Measurements from ENCODE around the gene RND3.

Gene RND3

GRCh38 chr2:150491943-150492342 lies 4.5 kb upstream of the RND3 start:
- no peak for DNase-seq

GRCh38 chr2:150491430-150491829 lies 4.0 kb upstream of the RND3 start:
- no peak for DNase-seq

DNA sequence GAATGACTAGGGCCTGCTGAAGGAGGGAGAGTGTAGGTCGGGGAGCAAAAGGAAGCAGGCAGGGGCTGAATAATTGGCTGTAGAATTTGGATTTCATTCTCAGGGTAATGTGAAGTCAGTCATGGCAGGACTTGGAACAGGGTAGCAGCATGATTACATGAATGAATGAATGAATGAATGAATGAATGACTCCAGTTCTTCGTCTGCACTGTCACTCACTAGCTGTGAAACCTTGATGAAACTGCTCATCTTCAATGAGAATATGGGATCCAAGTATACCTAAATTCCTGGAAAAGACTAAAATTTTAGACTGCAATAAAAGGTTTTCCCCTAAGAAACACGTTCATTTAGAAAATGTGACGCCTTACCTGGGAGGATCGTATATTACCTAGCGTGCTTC lies 3.0 kb upstream of the RND3 start:
- DNase-seq, result no peak

DNA sequence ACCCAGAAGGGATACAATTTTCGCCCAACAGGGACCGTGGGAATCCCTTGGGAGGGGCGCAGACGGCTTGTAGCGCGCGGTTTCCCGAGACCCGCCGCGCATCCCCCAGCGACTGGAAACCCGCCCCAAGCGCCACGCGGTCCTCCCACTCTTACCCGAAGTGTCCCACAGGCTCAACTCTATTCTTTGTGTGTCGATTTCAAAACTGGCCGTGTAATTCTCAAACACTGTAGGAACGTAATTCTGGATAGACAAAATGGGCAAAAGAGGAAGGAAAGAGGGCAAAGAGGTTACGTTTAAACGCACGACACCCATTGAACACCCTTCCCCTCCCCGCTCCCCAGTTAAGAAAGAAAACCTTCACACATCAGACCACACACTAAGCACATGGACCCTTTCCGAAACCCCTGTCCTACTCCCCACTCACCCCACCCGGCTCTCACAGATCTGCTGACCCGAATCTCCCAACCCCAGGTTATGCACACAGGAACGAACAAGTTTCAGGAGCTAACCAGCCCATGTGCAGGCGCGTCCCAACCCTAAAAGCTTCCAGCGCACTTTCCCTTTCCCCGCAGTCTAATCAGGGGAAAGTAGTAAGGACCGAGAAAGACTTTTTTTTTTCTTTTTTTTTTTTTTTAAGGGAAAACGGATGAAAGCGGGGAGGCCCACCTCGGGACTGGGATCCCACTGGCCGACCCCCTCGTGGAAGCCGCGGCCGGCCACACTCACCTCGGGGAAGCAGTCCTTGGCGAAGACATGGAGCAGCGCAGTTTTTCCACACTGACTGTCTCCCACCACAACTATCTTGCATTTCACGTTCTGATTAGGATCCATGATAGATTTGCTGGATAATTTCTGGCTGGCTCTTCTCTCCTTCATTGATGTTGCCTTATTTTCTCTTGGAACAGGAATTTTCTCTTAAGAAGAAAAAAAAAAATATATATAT lies 655 bp downstream of the RND3 start:
- DNase-seq, result no peak

DNA sequence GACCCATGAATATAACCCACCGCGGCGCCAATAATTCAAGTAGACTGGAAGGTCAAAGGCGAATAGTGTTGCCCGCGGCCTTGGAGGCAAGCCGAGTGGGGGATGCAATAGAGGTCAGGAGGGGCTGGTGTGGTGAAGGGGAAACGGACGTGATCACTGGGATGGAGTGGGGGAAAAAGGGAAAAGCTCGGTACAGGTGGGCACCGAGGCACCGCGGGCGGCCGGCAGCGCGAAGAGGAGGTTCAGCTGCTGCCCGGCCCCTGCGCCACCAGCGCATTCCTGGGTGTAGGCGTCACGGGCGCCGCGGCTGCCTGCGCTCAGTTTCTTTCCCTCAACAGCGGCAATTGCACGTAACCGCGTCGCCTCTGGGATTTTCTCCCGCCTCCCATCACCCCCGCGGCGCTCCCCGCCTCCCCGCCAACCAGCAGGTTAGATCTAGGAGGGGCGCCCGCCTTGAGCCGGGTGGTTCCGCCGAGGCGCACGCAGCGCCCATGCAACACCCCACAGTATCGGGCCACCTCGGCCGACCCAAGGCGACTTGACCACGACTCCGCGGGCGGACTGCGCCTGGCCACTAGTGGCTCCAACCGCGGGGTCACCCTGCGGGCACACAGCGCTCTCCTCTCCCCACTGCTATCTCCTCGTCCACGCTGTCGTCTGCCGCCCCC lies 1.5 kb downstream of the RND3 start:
- peak; percentile 48 for DNase-seq

DNA sequence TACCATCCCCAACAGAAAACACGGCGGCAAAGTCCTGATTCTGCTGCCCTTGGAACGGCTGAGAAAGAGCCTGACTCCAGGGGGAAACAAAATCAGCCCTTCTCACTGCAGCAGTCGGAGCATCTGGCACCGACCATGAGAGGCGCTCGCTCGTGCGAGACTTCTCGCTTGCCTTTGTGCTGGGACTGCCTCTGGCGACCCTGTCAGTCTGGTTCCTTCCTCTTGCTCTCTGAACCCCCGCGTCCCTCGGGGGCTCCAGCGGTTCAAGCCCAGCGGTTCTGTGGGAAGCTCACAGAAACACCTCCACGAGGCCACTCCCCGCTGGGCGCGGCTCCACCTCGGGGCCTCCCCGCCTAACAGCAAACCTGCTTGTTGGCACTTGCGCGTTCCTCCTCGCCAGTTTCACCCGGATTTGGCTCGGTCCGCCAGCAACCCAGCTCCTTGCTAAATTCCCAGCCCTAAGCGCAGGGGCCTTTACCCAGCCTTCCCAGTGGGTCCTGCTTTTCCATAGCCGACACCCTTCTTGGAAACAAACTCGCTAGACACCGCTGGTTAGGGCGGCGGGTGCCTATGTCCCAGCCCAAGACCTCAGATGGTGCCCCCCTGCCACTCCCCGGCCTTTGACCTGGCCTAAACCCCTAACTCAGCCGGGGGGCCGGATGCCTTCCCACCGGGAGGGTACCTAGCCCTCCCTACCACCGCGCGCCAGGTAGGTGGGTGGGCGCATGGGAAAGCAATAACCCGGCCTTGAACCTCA lies 2.2 kb downstream of the RND3 start:
- peak; percentile 50 for DNase-seq

- DNase-seq, result no peak
Observed at GRCh38 chr2:150484461-150485021, 2.9 kb downstream of the RND3 start.

GRCh38 chr2:150484006-150484405 lies 3.5 kb downstream of the RND3 start:
- no peak for DNase-seq

- no peak for DNase-seq
Observed at GRCh38 chr2:150483532-150483931, 3.9 kb downstream of the RND3 start.

DNA sequence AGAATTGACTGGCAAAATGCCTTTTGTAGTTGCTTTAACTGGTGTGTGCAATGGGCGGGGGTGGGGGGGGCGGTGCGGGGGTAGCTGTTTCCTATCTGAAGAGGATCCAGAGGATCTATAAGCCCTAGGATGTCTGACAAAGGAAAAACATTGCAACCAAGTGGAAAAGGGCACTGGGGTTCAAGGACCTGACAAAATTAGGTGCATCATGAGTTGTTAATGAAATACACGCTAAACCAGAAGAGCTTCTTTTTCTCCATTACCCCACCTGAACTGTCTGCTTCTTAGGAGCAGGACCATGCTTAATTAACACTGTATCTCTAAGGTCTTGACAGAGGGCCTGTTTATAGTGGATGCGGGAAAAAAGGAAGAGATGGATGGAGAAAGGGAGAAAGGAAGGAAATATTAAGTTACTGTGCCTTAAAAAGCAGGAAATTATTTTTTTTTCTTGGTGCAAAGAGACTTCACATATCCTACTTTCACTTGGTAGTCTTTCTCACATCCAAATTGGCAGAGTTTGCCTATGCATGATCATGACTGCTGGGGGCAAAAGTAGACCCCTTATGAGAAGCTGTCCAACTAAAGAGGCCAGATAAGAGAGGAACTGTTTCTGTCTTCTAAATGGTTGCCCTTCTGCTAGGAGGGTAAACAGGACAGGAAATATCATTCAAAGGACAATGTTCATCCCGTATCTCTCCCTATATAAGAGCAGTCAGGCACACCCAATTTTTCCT lies 4.6 kb downstream of the RND3 start:
- DNase-seq, result no peak

GRCh38 chr2:150482111-150482510 lies 5.4 kb downstream of the RND3 start:
- DNase-seq, result no peak

GRCh38 chr2:150480971-150481830 lies 6.3 kb downstream of the RND3 start:
- DNase-seq, result no peak

DNA sequence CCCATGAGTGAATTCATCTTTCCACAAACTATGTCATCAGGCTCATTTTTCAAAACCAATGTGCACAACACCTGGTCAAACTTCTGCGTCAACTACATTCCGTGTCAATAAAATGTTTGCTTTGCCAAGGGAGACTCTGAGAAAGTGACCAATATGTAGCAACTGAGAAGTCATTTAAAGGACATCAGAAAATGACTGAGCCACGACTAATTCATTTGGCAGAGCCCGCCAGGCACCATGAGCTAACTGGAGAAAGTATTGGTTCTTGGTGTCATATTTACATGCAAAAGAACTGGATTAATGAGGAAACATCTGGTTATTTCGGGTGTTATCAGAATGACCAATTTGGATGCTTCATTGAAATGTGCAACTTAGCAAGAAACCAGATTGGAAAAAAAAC lies 7.2 kb downstream of the RND3 start:
- DNase-seq, result no peak

DNA sequence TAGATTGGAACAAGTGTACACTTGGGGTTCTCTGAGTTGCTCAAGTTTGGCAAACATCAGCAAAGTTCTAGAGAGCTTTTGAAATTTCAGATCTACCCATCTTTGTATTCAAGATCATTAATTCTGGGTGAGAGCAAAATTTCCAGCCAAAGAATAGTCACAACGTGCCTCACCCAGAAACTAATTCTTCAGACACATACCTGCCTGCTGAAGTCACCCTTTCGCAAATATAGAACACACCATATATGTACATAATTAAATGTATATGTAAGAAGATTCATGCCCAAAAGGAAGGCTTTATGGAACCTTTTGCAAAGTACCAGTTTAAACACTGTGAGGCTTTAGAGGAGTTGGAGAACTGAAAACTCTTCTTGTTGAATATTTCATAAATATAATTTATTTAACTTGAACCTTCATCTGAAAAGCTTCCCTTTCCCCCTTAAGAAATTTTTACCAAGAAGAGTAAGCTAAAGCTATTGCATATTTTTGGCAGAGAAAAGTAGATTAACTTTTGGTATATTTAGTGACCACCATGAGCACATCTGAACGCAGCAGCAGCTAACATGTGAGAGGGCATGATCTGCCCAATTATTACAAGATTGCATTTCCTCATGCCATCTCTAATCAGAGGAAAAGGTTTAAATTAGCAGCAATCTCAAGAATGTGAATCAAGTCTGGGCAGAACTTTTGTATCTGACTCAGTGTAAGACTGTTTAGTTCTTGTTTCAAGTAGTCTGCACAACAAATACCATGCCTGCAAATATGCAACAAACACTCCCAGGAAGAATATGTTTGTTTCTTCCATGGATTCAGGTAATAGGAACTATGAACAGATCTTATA lies 8.2 kb downstream of the RND3 start:
- DNase-seq, result no peak

- no peak for DNase-seq
Observed at GRCh38 chr2:150478200-150478974, 9.1 kb downstream of the RND3 start.

- no peak for DNase-seq
Observed at GRCh38 chr2:150477347-150477746, 10.1 kb downstream of the RND3 start.

GRCh38 chr2:150476809-150477302 lies 10.6 kb downstream of the RND3 start:
- DNase-seq, result no peak

- no peak for DNase-seq
Observed at GRCh38 chr2:150476286-150476685, 11.2 kb downstream of the RND3 start.

GRCh38 chr2:150475479-150476250 lies 11.8 kb downstream of the RND3 start:
- DNase-seq, result no peak

All from activated CD8-positive, alpha-beta memory T cell treated with anti-CD3 and anti-CD28 coated beads, Interleukin-2, amount 50 U/mL, for 48 hours (primary cell).